Measurements from ENCODE around the gene C19orf18.
A peak's percentile ranks its signal among the peaks of the same experiment; 100 is the strongest.
"Not testable (repeated sequence)": the region's sequence is repeated elsewhere in the genome, so short reads cannot be mapped to it uniquely, and the experiment has no call there.

C19orf18 gene
- 0 to 0.27 reads per million in 2 donors for total RNA-seq

- no peak for DNase-seq
Observed at GRCh38 chr19:57974434-57974833, at the start of gene C19orf18. Gene C19orf18, minus strand, starts transcription at chr19:57974534. Its CDS starts 102 bp downstream, at chr19:57974432.

- DNase-seq: no peak
Observed at GRCh38 chr19:58022283-58022660, 47.9 kb upstream of the C19orf18 start.

- peak in 1 of 5 experiments; percentile 47 for DNase-seq
Observed at GRCh38 chr19:58021541-58022282, 47.4 kb upstream of the C19orf18 start.

- no peak for DNase-seq
Observed at GRCh38 chr19:58020129-58020528, 45.8 kb upstream of the C19orf18 start.

- no peak for DNase-seq
Observed at GRCh38 chr19:58014141-58014540, 39.8 kb upstream of the C19orf18 start.

DNA sequence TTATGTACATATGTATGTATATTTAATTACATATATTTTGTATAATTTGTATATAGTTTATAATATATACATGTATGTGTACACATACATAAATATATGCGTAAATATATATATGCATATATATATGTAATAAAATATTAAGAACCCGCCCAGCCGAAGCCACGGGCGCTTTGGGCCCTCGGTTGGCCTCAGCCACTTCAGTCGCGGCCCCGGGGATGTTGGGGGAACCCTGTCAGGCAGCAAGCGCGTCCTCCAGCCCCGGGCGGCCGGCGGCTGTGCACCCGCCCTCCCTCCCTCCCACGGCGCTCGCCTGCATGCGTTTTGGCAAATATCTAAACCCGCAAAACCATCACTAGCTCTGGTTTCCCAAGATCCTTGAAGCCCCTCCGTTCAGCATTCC, 36.2 kb upstream of the C19orf18 start:
- no peak for DNase-seq

DNA sequence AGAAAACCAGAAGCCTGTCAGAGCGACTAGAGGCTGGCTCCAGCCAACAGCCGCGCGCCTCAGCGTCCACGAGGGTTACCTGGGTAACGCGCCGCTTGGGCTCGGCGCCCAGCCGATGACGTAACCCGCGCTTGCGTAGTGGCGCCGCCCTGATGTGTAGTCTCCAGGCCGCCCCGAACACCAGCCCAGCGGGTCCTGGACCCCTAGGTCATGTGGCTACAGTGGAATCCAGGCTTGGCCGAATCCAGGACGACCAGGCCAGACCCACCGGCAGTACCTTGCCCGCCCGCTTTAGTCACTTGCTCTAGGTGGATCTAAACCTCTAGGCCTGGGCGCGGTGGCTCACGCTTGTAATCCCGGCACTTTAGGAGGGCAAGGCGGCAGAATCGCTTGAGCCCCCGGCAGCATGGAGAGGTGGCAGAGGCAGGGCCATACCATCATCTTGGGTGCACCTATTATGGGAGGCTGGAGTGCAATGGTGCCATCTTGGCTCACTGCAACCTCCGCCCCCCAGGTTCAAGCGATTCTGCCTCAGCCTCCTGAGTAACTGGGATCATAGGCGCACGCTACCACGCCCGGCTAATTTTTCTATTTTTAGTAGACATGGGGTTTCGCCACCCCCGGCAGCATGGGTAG, 35.5 kb upstream of the C19orf18 start:
- peak in 3 of 5 experiments; percentile 28 to 76 (median 41) for DNase-seq

DNA sequence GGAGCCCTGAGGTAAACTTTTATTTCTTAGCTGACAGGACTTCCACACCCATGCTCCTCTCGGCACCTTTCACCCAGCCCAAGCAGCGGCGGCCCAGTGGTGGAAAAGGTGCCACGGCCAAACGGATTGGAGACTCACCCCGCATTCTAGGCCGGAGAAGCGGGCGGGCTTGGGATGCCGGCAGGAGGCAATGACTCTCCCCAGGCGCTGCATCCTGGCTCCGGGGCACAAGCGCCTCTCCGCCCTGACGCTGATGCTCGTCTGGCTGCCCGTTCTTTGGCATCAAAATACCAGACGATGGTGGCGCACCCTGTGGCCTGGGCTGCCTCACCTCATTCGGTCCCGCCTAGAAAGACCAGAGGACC, 34.9 kb upstream of the C19orf18 start:
- no peak for DNase-seq

DNA sequence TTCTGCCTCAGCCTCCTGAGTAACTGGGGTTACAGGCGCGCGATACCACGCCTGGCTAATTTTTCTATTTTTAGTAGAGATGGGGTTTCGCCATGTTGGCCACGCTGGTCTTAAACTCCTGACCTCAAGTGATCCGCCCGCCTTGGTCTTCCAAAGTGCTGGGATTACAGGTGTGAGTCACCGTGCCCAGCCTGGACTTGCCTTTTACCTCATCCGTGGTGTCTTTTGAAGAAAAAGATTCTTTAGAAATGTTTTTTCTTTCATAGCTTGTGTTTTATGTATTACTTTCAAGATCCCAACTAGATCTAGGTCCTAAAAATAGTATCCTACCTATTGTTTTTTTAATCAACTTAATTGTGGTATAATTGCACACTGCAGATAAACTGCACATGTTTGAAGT, 34.5 kb upstream of the C19orf18 start:
- not testable (repeated sequence) for DNase-seq

DNA sequence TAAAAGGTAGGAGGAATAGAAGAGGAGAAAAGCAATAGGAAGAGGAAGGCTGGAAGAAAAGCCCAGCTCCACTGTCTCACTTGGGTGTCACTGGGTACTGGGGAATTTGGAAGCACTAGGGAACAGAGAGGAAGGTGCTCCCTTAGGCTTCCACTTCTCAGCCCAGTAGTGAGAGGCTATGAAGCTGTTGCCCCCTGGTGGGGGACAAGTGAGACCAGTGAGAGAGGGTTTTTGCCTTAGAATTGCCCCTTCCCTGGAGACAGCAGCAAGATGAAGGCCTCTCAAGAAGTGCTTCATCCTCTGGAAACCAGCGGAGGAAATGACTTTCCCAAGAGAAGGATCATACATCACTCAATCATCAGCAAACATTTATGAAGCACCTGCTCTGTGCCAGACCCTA, 33.0 kb upstream of the C19orf18 start:
- peak in 1 of 5 experiments; percentile 8 for DNase-seq

GRCh38 chr19:58003174-58003828, 29.0 kb upstream of the C19orf18 start:
- no peak for DNase-seq

DNA sequence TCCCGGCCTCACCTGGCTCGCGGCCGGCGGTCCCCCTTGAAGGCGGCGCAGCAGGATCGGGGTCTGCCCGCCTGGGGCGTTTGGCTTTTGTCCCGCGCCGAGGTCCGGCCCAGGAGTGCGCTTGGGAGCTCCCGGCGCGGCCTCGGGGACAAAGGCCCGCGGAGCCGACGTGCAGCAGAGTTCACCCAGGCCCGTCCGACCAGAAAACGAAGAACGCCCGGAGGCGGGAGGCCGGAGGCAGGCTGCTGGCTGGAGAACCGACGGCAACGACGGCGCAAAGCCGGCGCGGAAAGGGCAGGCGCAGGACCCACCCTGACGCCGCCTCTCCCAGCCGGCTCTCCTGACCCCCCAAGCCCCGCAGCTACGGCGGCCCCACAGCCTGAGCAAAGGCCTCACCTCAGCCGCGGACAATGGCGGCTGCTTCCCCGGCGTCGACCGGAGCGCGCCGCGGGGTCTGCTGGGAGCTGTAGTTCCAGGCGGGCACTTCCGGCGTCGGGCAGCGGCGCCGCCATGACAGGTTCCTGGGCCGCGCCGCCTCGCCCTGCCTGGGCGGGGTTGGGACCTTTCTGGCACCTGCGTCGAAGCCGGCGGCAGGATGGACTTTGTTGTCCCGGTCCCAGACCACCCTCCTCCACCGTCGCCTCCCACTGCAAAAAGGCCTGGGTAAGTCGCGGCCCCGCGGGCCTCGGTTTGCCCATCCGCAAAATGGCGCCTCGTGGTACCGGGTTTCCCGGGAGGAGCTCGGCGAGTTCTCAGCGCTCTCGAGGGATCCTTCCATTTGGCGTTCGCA, 28.2 kb upstream of the C19orf18 start, which contains the start of gene ZNF606:
Gene ZNF606, minus strand, starts transcription at position 437 of the 790 bp plus-strand sequence. CDS start 1,501 bp downstream, outside the sequence.
- peak; percentile 68 to 95 (median 77) for DNase-seq

DNA sequence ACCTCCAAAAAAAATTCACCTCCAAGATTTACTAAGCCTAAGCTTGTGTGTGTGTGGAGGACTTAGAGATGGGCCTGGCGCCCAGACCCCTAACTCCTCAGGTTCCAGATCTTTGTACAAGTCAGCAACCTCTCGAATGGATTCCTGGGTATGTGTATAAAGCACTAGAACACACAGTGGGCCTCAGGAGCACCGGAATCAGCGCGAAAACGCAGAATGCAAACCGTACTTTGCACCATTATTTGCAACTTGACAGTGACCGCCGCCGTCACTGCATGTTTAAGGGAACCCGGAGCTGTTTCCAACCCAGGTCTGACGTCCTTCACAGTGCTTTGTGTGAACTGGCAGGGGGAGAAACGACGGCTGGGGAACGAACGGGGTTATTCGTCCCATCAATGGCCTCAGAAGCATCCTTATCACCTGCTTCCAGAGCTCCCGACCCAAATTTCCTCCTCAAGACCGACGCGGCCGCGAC, 27.6 kb upstream of the C19orf18 start:
- DNase-seq: peak in 1 of 5 experiments; percentile 49

DNA sequence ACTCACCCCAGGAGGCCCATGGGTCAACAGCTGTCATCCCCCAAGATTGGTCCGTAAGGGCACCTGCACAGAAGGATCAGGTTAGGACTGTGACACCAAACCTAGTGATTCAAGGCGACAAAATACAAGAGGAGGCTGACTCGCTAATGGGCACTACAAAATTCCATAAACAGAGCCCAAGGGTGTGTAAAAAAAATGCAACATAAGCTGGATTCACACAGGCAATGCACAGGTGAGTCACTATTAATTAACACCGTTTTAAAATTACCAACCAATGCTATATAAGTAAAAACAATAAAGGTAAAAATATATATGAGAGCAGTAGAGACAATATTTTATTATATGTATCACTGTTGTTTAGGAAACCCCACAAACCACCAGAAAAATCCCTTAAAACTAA, 26.3 kb upstream of the C19orf18 start:
- no peak for DNase-seq

DNA sequence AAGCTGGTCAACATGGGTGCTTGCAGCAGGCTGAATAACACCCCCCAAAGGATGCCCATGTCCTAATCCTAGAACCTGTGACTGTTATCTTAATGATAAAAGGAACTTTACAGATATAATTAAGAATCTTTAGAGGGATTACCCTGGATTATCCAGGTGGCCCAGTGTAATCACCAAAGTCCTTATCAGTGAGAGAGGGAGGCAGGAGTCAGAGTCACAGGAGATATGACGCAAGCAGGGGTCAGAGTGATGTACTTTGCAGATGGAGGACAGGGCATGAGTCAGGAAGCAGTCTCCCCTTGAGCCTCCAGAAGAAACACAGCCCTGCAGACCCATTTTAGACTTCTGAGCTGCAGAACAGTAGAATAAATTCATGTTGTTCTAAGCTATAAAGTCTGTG, 18.5 kb upstream of the C19orf18 start:
- no peak for DNase-seq

DNA sequence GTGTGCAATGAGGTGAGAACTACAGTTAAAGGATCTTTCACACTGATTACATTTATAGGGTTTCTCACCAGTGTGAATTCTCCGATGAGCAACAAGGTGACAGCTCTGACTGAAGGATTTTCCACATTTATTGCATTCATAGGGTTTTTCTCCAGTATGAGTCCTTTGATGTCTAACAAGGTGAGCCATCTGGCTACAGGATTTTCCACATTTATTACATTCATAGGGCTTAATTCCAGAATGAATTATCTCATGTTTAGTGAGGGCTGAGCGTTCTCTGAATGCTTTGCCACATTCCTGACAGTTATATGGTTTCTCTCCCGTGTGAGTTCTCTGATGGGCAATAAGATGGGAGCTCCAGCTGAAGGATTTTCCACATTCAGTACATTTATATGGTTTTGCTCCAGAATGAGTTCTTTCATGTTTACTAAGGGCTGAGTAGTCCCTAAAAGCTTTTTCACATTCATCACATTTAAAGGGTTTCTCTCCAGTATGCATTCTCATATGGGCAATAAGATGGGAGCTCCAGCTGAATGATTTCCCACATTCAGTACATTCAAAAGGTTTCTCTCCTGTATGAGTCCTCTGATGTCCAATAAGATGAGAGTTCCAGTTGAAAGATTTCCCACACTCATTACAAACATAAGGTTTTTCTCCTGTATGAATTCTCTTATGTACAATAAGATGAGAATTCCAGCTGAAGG, 4.4 kb upstream of the C19orf18 start:
- DNase-seq: no peak

- DNase-seq: no peak
Observed at GRCh38 chr19:57964761-57965160, 9.6 kb downstream of the C19orf18 start.

- no peak for DNase-seq
Observed at GRCh38 chr19:57961785-57962184, 12.5 kb downstream of the C19orf18 start.

GRCh38 chr19:57954996-57955395, 19.3 kb downstream of the C19orf18 start:
- DNase-seq: no peak

DNA sequence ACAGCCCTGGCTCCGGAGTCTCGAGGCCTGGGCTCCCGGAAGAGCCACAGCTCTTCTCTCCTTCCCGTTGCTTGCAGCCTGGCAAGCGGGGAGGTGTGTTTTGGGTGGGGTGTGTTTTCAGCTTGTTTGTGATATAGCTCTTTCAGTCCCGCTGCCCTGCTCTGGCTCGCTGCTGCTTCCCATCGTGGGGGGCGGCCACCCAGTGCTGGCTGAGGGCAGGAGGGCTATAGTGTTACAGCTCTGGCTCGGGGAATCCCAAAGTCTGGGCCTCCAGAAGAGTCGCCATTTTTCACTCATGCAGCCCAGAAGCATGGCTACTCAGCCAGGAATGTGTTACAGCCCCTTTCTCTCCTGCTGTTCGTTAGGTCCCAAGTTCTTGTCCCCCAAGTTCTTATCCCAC, 24.6 kb downstream of the C19orf18 start:
- DNase-seq: no peak

DNA sequence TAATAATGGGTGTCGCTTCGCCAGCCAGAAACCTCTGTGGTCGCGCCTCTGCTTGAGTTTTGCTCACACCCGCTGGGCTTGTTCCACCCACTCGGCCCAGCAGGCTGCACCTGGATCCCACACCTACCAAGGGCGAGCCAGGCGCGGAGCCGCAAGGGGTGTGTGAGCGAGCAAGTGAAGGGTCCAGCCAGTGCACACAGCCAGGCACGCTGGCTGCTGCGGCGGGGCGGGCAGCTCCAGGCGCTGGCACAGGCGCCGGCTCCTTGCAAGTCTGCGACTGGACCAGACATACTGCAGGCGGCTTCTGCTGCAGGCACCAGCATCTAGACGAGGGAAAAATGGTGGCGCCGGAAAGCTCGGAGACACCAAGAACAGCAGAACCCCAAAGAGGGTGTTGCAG, 25.0 kb downstream of the C19orf18 start:
- DNase-seq: no peak
